GM19395 (cell line): ENCODE measurements around the gene AUTS2.

ENCODE experiments used
- ATAC-seq: cut with Tn5 transposase; IDR thresholded peaks from one replicate; pipeline ENCODE4 v1.9.1; 2021; ENCODE audit warnings: mild to moderate bottlenecking, moderate library complexity; ENCODE audit not compliant: unreplicated experiment

AUTS2 gene

GRCh38 chr7:69873512-69873911, 275.2 kb downstream of the AUTS2 start:
- ATAC-seq, result no peak

- ATAC-seq, result no peak
Measured at GRCh38 chr7:69878015-69878414, 279.7 kb downstream of the AUTS2 start.

GRCh38 chr7:69878591-69878990, 280.3 kb downstream of the AUTS2 start:
- no peak for ATAC-seq

- ATAC-seq, result no peak
Measured at GRCh38 chr7:69879989-69880388, 281.7 kb downstream of the AUTS2 start.

DNA sequence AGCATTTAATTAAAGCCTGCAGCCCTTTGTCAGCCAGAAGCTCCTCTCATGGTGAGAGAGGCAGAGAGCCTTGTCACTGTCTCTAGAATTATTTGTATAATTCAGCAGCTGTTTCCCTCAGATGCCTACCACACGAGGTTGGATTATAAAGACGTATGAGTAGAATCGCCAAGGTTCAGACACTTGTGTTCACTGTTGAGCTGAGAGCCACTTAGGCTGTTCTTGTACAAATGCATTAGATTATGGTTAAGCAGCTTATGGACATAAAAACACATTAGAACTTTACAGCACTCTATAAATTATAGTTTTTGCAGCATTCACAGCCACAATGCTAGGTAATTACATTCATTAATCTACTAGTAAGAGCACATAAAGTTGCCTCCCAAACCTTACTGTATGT, 282.6 kb downstream of the AUTS2 start:
- no peak for ATAC-seq

GRCh38 chr7:69882269-69882668, 284.0 kb downstream of the AUTS2 start:
- ATAC-seq, result peak; percentile 78

GRCh38 chr7:69883399-69883891, 285.2 kb downstream of the AUTS2 start:
- no peak for ATAC-seq

GRCh38 chr7:69885431-69885830, 287.2 kb downstream of the AUTS2 start:
- ATAC-seq, result no peak

DNA sequence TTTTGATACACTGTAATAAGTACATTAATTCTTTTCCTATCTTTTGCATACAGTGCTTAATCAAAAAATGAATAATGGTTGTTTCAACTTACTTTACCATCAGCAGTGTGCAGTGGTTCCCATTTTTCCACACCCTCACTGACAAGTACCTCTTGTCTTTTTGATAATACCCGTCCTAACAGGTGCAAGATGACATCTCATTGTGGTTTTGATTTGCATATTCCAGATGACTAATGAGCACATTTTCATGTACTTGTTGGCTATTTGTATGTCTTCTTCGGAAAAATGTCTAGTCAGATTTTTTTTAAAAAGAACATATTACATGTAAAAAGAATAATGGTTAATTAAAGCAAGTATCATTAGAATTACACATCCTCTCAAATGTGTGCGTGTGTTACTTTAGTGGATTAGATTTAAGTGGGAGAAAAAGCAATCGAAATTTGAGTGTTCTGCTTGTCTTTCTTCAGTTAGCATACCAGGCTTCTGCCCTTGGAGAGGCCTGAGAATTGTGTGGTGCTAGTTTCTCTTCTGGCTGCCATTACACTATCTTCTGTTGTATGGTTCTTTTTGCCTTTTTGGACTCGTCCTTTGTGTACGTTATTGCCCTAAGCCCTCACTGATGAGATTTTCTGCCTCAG, 291.2 kb downstream of the AUTS2 start:
- peak; percentile 69 for ATAC-seq

- ATAC-seq, result no peak
Measured at GRCh38 chr7:69889976-69890351, 291.7 kb downstream of the AUTS2 start.

- ATAC-seq, result no peak
Measured at GRCh38 chr7:69892790-69893189, 294.5 kb downstream of the AUTS2 start.

DNA sequence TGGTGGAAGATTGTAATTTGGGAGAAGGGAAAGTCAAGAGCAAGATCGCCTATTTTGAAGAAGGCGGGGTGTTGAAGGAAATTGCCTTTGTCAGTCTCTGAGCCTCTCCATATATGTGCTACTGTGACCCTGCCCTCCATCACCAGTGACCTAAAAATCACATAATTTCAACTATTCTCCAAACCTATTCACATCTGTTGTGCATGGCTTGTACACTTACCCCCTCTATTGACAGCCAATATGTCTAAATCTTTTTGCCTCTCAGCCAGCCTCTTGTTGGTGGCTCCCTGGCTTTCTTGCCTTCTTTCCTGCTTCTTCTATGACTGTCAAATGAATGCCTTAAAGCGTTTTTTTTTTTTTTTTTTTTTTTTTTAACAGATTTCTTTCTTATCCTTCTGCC, 295.6 kb downstream of the AUTS2 start:
- no peak for ATAC-seq

DNA sequence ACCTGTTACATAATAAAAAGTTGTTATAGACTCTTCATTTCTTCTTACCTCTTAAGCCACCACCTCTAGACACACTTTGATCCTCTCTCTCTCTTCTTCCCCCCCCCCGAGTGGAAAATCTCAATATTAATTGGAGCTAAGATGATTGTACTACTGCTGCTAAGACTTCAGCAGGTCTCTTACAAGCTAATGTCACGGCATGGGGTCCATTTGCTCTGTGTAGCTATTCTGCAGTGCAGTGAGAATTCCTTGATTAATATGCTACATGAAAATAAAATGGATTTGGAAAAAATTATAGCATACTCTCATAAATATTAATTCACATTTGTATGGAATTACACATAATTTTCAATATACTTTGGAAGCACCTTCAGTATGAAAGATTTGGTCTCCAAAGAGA, 297.2 kb downstream of the AUTS2 start:
- no peak for ATAC-seq

GRCh38 chr7:69896121-69896520, 297.8 kb downstream of the AUTS2 start:
- ATAC-seq, result no peak

DNA sequence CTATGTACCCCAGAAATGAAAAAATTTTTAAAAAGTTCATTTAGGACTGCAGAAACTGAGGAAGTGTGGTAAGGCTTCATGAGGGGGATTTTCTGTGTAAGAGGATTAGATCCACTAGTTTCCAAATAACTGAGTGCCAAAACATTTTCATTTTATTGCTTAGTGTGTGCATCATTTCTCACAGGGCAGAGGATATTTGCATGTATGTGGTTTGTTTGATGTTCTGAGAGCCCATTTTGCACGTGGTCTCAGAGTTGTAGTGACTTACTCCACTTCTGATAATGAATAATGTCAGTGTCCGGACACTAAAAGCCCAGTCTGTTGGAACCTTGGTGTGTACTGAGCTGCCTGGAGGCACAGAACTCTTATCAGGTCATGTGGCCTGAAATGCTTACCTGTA, 299.9 kb downstream of the AUTS2 start:
- ATAC-seq, result peak; percentile 85

- no peak for ATAC-seq
Measured at GRCh38 chr7:69903410-69903809, 305.1 kb downstream of the AUTS2 start.

- ATAC-seq, result peak; percentile 93
Measured at GRCh38 chr7:69906283-69906995, 308.2 kb downstream of the AUTS2 start.

DNA sequence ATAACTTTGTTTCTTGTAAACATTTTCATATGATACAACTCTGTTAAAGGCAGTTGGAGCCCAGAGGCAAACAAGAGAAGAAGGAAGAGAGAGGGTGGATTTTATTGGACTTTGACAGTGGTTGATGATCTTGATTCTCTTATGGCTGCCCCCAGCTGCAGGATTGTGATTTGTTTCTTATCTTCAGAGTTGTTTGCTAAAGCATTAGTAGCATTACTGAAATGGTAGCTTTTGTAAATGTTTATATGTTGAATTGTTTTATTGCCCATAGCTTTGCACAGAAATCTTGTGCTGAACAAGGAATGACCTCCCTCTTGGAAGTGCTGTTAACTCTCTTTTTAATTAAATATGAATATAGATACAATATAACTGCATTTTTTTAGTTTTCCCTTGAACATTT, 309.4 kb downstream of the AUTS2 start:
- ATAC-seq, result no peak

- no peak for ATAC-seq
Measured at GRCh38 chr7:69908454-69908853, 310.2 kb downstream of the AUTS2 start.

DNA sequence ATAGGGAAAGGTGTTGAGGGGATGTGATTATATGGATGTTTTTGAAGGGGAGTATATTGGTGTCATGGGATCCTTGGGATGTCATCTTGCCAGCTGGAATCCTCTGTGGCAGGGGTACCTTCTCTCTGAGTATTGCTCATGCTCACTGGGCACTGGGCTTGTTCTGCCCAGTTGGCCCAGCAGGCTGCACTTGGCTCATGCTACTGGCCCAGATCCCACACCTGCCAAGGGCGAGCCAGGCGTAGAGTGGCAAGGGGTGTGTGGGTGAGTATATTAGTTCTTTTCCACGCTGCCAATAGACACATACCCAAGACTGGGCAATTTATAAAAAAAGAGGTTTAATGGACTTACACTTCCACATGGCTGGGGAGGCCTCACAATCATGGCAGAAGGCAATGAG, 311.9 kb downstream of the AUTS2 start:
- no peak for ATAC-seq

GRCh38 chr7:69911337-69911736, 313.1 kb downstream of the AUTS2 start:
- no peak for ATAC-seq

- ATAC-seq, result no peak
Measured at GRCh38 chr7:69912141-69912540, 313.9 kb downstream of the AUTS2 start.

DNA sequence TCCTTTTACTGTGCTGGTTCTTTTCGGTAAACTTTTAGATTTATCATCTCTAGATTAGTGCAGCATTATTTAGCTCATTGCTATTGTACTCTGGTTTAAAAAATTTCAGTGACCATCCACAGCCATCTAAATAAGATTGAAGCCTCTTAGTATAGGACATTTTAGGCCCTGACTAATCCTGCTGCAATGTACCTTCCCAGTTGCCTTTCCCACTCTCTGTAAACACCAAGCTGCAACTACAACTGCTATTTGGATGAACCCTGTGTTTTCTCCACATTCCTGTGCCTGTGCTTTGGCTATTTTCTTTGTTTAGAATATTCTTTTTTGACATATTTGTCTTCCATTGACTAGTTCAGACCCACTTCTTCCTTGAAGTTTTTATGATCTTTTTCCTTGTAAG, 314.6 kb downstream of the AUTS2 start:
- no peak for ATAC-seq
